H1 (cell line): ENCODE results near the gene SCRN3. TPM values are rescaled to one million over a fixed set of nuclear protein-coding genes. Genes with fewer than 3 reads are reported as not detected.

Source experiments
- CHD2 ChIP-seq: IDR thresholded peaks from 2 replicates; pipeline ENCODE4 v1.6.1; 2012; ENCODE audit warnings: low read length, improper control_type of control experiment
- FOSL1 ChIP-seq: IDR thresholded peaks from 2 replicates; pipeline ENCODE4 v1.6.1; 2011; ENCODE audit warnings: mild to moderate bottlenecking, low read depth, low read length, moderate library complexity; ENCODE audit not compliant: insufficient read depth
- MAX ChIP-seq: IDR thresholded peaks from 2 replicates; pipeline ENCODE4 v1.6.1; 2012; ENCODE audit warnings: inconsistent platforms
- YY1 ChIP-seq: IDR thresholded peaks from 2 replicates; pipeline ENCODE4 v1.6.1; 2011; ENCODE audit warnings: low read depth, mild to moderate bottlenecking, low read length
- polyA plus RNA-seq, 7 experiments: library from polyadenylated mRNA; depleted of rRNA in 3 of 7; stranded (reverse) in 5 of 7; unstranded in 2 of 7; fragments of >200 nt in 5 of 7; fragments of 200-250 nt in 2 of 7; gene quantifications; 1 replicate in 5 of 7; 2 replicates in 1 of 7; 4 replicates in 1 of 7; pipeline versions ENCODE4 v1.2.1 to v1.2.3, GENCODE V29; 2011 to 2013; ENCODE audit warnings: missing spikeins in 2 of 7, mixed read lengths in 2 of 7
- total RNA-seq: library from RNA; stranded (reverse); fragmentation: NEBNext Ultra II Directional; extraction: Animal tissue kit (Norgen Biotek cat#: 25700); gene quantifications from 2 replicates; pipeline ENCODE4 v1.2.1, GENCODE V29; 2021

Gene SCRN3
- total and polyA plus RNA-seq, 2 of the 8 experiments (the other 6 are each of a cell fraction or from before 2014, with no cell fraction given) = 7.4 to 7.8 TPM

GRCh38 chr2:174477759-174478158 is 82.2 kb downstream of the SCRN3 start (continued):
- no peak for TF ChIP-seq FOSL1
- no peak for TF ChIP-seq CHD2
- TF ChIP-seq YY1 = no peak
- TF ChIP-seq MAX = no peak
- TF ChIP-seq, all 59 proteins: peak for 0

Other genes with a start within 250 kb of the SCRN3 start
- gene OLA1, start 147.2 kb upstream of the SCRN3 start, total RNA-seq = 149 and 158 TPM in 2 replicates
- 13.2 and 39.3 TPM in 2 replicates for gene OLA1, start 147.2 kb upstream of the SCRN3 start, polyA plus RNA-seq (2011; rRNA removed)
- 0.11 TPM in 2 replicates for gene SP9, start 60.8 kb upstream of the SCRN3 start, total RNA-seq
- 0.03 and 0.06 TPM in 2 replicates for gene SP9, start 60.8 kb upstream of the SCRN3 start, polyA plus RNA-seq (2011; rRNA removed)
- gene GPR155, start 91.3 kb downstream of the SCRN3 start, total RNA-seq = 1.1 and 2.1 TPM in 2 replicates
- 0.19 and 0.26 TPM in 2 replicates for gene GPR155, start 91.3 kb downstream of the SCRN3 start, polyA plus RNA-seq (2011; rRNA removed)
- gene WIPF1, start 202.1 kb downstream of the SCRN3 start, total RNA-seq = 4.3 and 5.2 TPM in 2 replicates
- 4.4 and 4.7 TPM in 2 replicates for gene WIPF1, start 202.1 kb downstream of the SCRN3 start, polyA plus RNA-seq (2011; rRNA removed)